SK-MEL-5 (cell line): ENCODE measurements around the gene RFESD. TPM values are rescaled to one million over a fixed set of nuclear protein-coding genes. Genes with fewer than 3 reads are reported as not detected.

Experiments
- DNase-seq: peaks from one replicate; pipeline ENCODE4 v3.0.0-alpha.2; 2016; ENCODE audit warnings: low read depth, low spot score
- in situ Hi-C: cut with HindIII; loops from 2 replicates; pipeline ENCODE4 v1.10.0; 2016; ENCODE audit warnings: low sequenced_read_pairs, high pct_unique_total_duplicates, low pct_unique_long_range_greater_than_20kb
- total RNA-seq: library from RNA; depleted of rRNA; stranded (reverse); fragments of >200 nt; shearing (Covaris generic); gene quantifications from 2 replicates; pipeline ENCODE4 v1.2.3, GENCODE V29; 2014

Gene RFESD
- total RNA-seq, 1 experiment from 2014 or later = 4.5 TPM

DNA sequence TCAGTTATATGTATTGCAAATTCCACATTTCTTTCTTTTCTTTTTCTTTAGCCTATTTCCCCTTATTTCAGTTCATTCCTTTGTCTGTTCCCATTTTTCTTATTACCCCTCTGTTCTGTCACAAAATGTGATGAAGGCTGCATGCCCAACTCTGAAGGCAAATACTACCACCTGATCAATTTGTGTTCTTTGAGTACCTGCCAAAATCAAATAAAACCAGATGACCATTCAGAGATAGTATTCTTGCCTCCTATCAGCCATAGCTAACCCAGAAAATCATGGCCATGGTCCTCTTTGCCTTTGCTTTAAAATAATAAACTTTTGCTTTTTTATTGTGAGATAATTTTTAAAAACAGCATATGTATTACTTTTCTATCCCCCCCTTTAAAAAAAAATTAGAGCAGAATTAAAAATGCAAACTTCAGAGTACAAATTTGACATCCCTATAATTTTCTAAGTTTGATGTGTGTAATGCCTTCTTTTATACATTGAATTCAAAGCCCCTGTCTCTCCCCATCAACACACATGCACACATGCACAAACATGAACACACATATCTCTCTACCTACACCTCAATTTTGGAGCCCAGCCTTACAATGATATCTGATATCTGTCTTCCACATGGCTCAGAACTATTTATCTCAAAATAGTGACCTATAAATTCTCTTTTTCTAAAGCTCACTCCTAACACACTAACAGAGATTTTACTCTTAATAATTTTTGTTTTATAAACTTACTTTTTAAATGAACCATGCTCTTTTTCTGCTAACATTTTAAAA lies 3.5 kb downstream of the RFESD start:
- no peak for DNase-seq
- in situ Hi-C loops = loop anchor here (25.0 kb wide), 1 partner anchor 112 kb away; no protein-coding TSS in a partner anchor

- no peak for DNase-seq
- in situ Hi-C loops = loop anchor here (25.0 kb wide), 1 partner anchor 109 kb away; no protein-coding TSS in a partner anchor
Observed at GRCh38 chr5:95652849-95653248, 6.3 kb downstream of the RFESD start.

DNA sequence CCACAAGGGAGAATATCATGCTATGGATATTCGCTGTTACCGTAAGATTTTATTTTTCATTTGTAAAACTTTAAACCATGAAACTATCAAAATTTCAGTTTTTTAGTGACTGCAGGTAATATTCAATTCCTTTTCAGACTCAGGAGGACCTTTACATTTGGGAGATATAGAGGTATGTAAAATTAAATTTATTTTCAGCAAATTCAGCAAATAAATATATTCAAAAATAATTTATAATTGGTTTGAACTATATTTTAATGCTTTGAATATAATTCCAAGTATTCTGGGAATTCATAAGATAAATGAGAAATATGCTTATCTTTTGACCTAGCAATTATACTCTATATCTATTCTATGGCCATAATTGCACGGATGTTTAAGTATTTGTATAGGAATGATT lies 7.6 kb downstream of the RFESD start:
- DNase-seq = no peak
- in situ Hi-C loops = loop anchor here (25.0 kb wide), 1 partner anchor 108 kb away; no protein-coding TSS in a partner anchor

DNA sequence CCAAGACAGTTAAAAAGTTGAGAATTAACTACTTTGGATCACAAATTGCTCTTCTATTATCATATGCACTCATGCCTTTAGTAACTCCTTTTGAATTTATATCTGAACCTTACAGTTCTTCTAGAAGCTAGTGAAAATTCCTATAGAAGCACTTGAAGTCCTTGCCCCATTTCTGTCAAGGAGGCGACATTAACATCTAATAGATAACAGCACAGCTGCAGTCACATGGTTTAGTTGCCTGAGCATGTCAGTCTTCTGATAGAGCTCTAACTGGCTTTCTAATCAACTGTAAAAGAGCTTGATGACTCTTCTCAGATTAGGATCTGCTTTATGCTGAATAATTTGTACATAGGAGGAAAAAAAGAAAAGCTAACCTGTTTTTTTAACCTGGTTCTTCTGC lies 9.0 kb downstream of the RFESD start:
- no peak for DNase-seq
- in situ Hi-C loops = loop anchor here (25.0 kb wide), 1 partner anchor 107 kb away; no protein-coding TSS in a partner anchor

GRCh38 chr5:95660060-95660459 lies 13.5 kb downstream of the RFESD start:
- in situ Hi-C loops = loop anchor here (25.0 kb wide), 1 partner anchor 102 kb away; no protein-coding TSS in a partner anchor
- DNase-seq = no peak

- no peak for DNase-seq
- in situ Hi-C loops = loop anchor here (25.0 kb wide), 1 partner anchor 99 kb away; no protein-coding TSS in a partner anchor
Observed at GRCh38 chr5:95662946-95663345, 16.4 kb downstream of the RFESD start.

- peak; percentile 53 for DNase-seq
- in situ Hi-C loops = loop anchor here (25.0 kb wide), 1 partner anchor 98 kb away; no protein-coding TSS in a partner anchor
Observed at GRCh38 chr5:95664204-95664786, 17.7 kb downstream of the RFESD start.

- in situ Hi-C loops = loop anchor here (25.0 kb wide), 1 partner anchor 95 kb away; no protein-coding TSS in a partner anchor
Observed at GRCh38 chr5:95667061-95667618, 20.6 kb downstream of the RFESD start.

DNA sequence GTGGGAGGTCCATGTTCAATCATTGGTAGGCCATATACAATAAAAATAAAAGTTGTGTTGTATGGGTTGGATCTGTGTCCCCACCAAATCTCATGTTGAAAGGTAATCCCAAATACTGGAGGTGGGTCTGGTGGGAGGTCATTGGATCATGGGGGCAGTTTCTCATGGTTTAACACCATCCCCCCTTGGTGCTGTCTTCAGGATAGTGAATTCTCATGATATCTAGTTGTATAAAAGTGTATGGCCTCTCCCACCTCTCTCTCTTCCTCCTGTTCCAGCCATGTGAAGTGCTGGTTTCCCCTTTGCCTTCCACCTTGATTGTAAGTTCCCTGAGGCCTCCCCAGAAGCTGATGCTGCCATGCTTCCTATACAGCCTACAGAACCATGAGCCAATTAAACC lies 21.1 kb downstream of the RFESD start:
- in situ Hi-C loops = loop anchor here (25.0 kb wide), 1 partner anchor 95 kb away; no protein-coding TSS in a partner anchor
- no peak for DNase-seq

More at GRCh38 chr5:95667061-95667618, 20.6 kb downstream of the RFESD start:
- DNase-seq = no peak

GRCh38 chr5:95668216-95668615 lies 21.6 kb downstream of the RFESD start:
- in situ Hi-C loops = loop anchor here (25.0 kb wide), 1 partner anchor 94 kb away; no protein-coding TSS in a partner anchor
- DNase-seq = no peak

DNA sequence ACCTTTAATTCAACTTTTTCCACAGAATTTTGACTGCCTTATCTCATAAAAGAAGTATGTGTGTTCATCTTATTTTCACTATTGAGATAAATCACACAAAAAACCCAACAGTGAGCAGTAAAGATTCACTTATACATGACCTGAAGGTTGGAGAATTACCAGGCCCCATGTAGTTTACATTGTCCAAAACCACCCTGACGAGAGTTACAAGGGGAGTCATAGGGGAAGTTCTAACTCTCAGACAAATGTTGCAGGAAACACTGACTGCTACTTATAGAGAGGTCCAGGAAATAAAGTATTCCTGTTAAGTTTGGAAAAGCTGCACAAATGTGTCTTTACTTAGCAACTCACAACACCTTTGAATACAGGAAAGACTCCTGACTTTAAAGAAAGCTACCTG lies 22.2 kb downstream of the RFESD start:
- no peak for DNase-seq
- in situ Hi-C loops = loop anchor here (25.0 kb wide), 1 partner anchor 94 kb away; no protein-coding TSS in a partner anchor

- DNase-seq = no peak
- in situ Hi-C loops = loop anchor here (25.0 kb wide), 1 partner anchor 93 kb away; no protein-coding TSS in a partner anchor
Observed at GRCh38 chr5:95669540-95669939, 23.0 kb downstream of the RFESD start.

- no peak for DNase-seq
- in situ Hi-C loops = loop anchor here (25.0 kb wide), 1 partner anchor 92 kb away; no protein-coding TSS in a partner anchor
Observed at GRCh38 chr5:95669985-95670384, 23.4 kb downstream of the RFESD start.

DNA sequence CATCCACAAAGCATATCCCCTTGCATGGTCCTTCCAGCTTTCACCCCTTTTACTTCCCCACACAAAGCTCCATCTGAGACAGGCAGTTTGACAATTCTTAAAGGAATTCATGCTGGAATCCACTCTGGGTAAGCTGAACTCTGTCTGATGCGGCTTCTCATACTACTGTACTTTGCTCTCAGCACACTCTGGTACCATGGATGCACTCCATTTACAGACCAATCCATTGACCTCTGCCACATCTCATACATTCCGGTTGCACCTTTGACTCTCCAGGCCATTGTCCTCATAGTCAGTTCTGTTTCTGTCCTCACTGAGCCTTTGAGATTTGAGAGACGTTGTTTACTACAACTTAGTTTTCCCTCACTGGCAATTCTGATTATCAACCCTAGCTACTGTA lies 24.0 kb downstream of the RFESD start:
- DNase-seq = no peak
- in situ Hi-C loops = loop anchor here (25.0 kb wide), 1 partner anchor 92 kb away; no protein-coding TSS in a partner anchor

GRCh38 chr5:95671826-95672225 lies 25.2 kb downstream of the RFESD start:
- DNase-seq = no peak
- in situ Hi-C loops = loop anchor here (25.0 kb wide), 1 partner anchor 90 kb away; no protein-coding TSS in a partner anchor

- no peak for DNase-seq
- in situ Hi-C loops = loop anchor here (25.0 kb wide), 1 partner anchor 90 kb away; no protein-coding TSS in a partner anchor
Observed at GRCh38 chr5:95672641-95673040, 26.1 kb downstream of the RFESD start.

GRCh38 chr5:95673081-95673480 lies 26.5 kb downstream of the RFESD start:
- DNase-seq = no peak
- in situ Hi-C loops = loop anchor here (25.0 kb wide), 1 partner anchor 89 kb away; no protein-coding TSS in a partner anchor

GRCh38 chr5:95682891-95683290 lies 36.3 kb downstream of the RFESD start, which contains the start of gene SPATA9:
SPATA9 (minus strand) TSS chr5:95682991; CDS start chr5:95682854, 137 bp downstream.
- in situ Hi-C loops = no loop called here
- no peak for DNase-seq
